ENCODE measurements around the gene UGT1A5.
"Not testable (repeated sequence)": the region's sequence is repeated elsewhere in the genome, so short reads cannot be mapped to it uniquely, and the experiment has no call there.

The UGT1A5 gene

DNA sequence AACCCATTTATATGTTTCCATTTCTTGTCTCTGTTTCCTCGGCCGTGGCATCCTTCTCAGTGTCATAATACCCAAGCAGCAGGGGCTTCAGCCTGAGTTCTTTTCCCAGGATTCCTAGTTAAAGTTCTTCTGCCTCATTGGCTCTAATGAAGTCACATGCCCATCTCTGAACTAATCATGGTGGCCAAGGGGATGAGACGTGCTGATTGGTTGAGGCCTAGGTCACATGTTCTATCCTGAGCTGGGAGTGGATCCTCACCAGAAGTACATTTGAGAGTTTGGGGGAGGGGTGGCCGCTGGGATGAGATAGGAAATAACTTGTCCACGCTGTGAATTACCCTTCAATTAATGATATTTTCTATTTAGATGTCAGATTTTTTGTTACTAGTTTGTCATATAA, 3.8 kb upstream of the UGT1A5 start:
- H3K36me3 ChIP-seq (ENCODE audit: control insufficient read depth in 5 of 5, insufficient read depth in 5 of 5, low read length in 5 of 5): no peaks in the 10 kb centered on the region
- no peak overlapping the region for H3K9ac ChIP-seq (ENCODE audit: low read length in 5 of 5)
- H3K4me3 ChIP-seq (ENCODE audit: low read depth in 1 of 5, low read length in 5 of 5): no peak overlapping the region
- H3K27ac ChIP-seq (ENCODE audit: low read depth, low read length): no peak overlapping the region
- no peaks in the 10 kb centered on the region for H3K4me1 ChIP-seq (ENCODE audit: control insufficient read depth in 5 of 5, insufficient read depth in 5 of 5, low read length in 5 of 5)
- H3K27me3 ChIP-seq (ENCODE audit: control insufficient read depth in 5 of 5, insufficient read depth in 4 of 5, low read length in 5 of 5): peaks cover 0 to 3% (median 0%) of the 10 kb centered on the region in 5 donors
- H3K9me3 ChIP-seq (ENCODE audit: control insufficient read depth in 5 of 5, low read length in 5 of 5): no peaks in the 10 kb centered on the region

DNA sequence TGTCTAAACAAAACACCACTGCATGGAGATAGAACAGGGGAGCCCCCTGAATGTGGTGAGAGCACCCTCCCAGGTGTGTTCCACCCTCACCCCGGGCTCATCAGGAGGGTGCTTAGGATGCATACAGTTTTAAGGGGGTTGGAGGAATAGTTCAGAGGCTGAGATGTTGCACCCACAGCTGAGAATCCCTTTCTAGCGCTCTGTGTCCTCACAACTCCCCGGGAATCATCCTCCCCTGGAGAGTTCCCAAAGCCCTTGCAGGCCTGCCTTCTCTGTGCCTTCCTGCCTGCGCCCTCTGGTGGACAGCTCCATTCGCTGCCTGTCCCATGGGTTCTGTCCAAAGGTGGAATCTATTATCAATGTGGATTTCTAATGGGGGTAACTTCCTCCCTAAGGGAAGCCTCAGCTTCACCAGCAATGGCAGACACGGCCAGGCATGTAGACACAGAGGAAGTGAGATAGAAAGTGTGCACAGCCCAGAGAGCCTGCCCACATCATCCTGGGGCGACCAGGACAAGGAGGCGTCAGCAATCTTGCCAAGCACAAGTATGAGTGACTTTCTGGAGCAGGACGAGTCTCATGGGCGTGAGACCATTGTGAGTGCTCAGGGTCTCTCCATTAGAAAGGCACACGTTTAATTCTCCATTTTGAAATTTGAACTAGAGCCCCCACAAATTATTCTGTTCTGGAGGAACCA, 1.2 kb upstream of the UGT1A5 start:
- Histone ChIP-seq H3K4me1 (ENCODE audit: control insufficient read depth in 5 of 5, insufficient read depth in 5 of 5, low read length in 5 of 5) (no peaks in the 10 kb centered on the region), H3K9me3 (ENCODE audit: control insufficient read depth in 5 of 5, low read length in 5 of 5) (no peaks in the 10 kb centered on the region)

DNA sequence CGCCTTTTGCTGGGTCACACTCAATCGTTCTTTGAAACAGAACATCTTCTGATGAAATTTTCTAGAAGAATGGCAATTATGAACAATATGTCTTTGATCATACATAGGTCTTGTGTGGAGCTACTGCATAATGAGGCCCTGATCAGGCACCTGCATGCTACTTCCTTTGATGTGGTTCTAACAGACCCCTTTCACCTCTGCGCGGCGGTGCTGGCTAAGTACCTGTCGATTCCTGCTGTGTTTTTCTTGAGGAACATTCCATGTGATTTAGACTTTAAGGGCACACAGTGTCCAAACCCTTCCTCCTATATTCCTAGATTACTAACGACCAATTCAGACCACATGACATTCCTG, 532 bp downstream of the UGT1A5 start:
- H3K27ac ChIP-seq (ENCODE audit: low read depth, low read length): no peak overlapping the region
- H3K36me3 ChIP-seq (ENCODE audit: control insufficient read depth in 5 of 5, insufficient read depth in 5 of 5, low read length in 5 of 5): no peaks in the 10 kb centered on the region
- H3K9me3 ChIP-seq (ENCODE audit: control insufficient read depth in 5 of 5, low read length in 5 of 5): no peaks in the 10 kb centered on the region
- no peak overlapping the region for H3K9ac ChIP-seq (ENCODE audit: low read length in 5 of 5)
- peaks cover 0 to 4% (median 2%) of the 10 kb centered on the region in 5 donors for H3K27me3 ChIP-seq (ENCODE audit: control insufficient read depth in 5 of 5, insufficient read depth in 4 of 5, low read length in 5 of 5)
- H3K4me3 ChIP-seq (ENCODE audit: low read depth in 1 of 5, low read length in 5 of 5): no peak overlapping the region
- no peaks in the 10 kb centered on the region for H3K4me1 ChIP-seq (ENCODE audit: control insufficient read depth in 5 of 5, insufficient read depth in 5 of 5, low read length in 5 of 5)

More for the DNA sequence above, 1.2 kb upstream of the UGT1A5 start:
- Histone ChIP-seq H3K36me3 (ENCODE audit: control insufficient read depth in 5 of 5, insufficient read depth in 5 of 5, low read length in 5 of 5) (no peaks in the 10 kb centered on the region), H3K9ac (ENCODE audit: low read length in 5 of 5) (no peak overlapping the region), H3K4me3 (ENCODE audit: low read depth in 1 of 5, low read length in 5 of 5) (no peak overlapping the region), H3K27ac (ENCODE audit: low read depth, low read length) (no peak overlapping the region), H3K27me3 (ENCODE audit: control insufficient read depth in 5 of 5, insufficient read depth in 4 of 5, low read length in 5 of 5) (peaks cover 0 to 3% (median 0%) of the 10 kb centered on the region in 5 donors)

DNA sequence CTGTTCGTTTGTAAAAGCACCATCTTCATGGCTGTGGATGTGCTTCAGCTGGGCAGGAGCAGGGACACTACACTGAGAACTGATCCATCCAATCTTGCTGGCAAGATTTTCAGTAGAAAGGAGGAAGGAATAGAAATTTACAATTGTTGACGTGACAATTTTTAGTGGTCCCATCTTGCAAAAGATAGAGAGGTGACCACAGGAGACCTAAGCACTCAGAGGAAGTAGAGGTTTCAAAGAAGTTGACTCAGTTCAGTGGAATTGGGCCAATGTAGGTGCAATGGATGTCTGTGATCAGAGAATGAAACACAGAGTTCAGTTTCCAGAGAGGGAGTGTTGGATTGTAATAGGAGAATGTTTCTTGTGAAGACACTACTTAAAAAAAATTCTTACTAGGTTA, 1.4 kb downstream of the UGT1A5 start:
- H3K9ac ChIP-seq (ENCODE audit: low read length in 5 of 5): no peak overlapping the region
- no peak overlapping the region for H3K4me3 ChIP-seq (ENCODE audit: low read depth in 1 of 5, low read length in 5 of 5)
- no peaks in the 10 kb centered on the region for H3K36me3 ChIP-seq (ENCODE audit: control insufficient read depth in 5 of 5, insufficient read depth in 5 of 5, low read length in 5 of 5)

DNA sequence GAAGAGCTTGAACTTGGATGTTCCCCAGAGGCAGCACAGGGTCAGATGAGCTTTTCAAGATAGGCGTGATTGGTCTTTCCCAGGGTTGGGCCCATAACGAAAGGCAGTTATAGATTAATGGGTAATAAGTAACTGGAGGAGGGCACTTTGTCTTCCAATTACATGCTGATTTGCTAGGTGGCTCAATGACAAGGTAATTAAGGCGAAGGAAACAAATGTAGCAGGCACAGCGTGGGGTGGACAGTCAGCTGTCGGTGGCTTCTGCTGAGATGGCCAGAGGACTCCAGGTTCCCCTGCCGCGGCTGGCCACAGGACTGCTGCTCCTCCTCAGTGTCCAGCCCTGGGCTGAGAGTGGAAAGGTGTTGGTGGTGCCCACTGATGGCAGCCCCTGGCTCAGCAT, 5.8 kb downstream of the UGT1A5 start, which contains the start of gene UGT1A4:
TSS of gene UGT1A4 (plus strand) at position 185 of the 400 bp plus-strand sequence. CDS start at position 270, 85 bp downstream.
- Histone ChIP-seq H3K4me3 (ENCODE audit: low read depth in 1 of 5, low read length in 5 of 5) (no peak within 1 kb of the TSS), H3K27ac (ENCODE audit: low read depth, low read length) (no peak within 1 kb of the TSS), H3K9me3 (ENCODE audit: control insufficient read depth in 5 of 5, low read length in 5 of 5) (no peaks in the 10 kb centered on the region), H3K36me3 (ENCODE audit: control insufficient read depth in 5 of 5, insufficient read depth in 5 of 5, low read length in 5 of 5) (no peaks in the 10 kb centered on the region), H3K27me3 (ENCODE audit: control insufficient read depth in 5 of 5, insufficient read depth in 4 of 5, low read length in 5 of 5) (peaks cover 0 to 4% (median 0%) of the 10 kb centered on the region in 5 donors), H3K4me1 (ENCODE audit: control insufficient read depth in 5 of 5, insufficient read depth in 5 of 5, low read length in 5 of 5) (no peaks in the 10 kb centered on the region), H3K9ac (ENCODE audit: low read length in 5 of 5) (no peak within 1 kb of the TSS)

More for the DNA sequence above, 1.4 kb downstream of the UGT1A5 start:
- Histone ChIP-seq H3K9me3 (ENCODE audit: control insufficient read depth in 5 of 5, low read length in 5 of 5) (no peaks in the 10 kb centered on the region), H3K27ac (ENCODE audit: low read depth, low read length) (no peak overlapping the region), H3K27me3 (ENCODE audit: control insufficient read depth in 5 of 5, insufficient read depth in 4 of 5, low read length in 5 of 5) (peaks cover 0 to 4% (median 2%) of the 10 kb centered on the region in 5 donors), H3K4me1 (ENCODE audit: control insufficient read depth in 5 of 5, insufficient read depth in 5 of 5, low read length in 5 of 5) (no peaks in the 10 kb centered on the region)

DNA sequence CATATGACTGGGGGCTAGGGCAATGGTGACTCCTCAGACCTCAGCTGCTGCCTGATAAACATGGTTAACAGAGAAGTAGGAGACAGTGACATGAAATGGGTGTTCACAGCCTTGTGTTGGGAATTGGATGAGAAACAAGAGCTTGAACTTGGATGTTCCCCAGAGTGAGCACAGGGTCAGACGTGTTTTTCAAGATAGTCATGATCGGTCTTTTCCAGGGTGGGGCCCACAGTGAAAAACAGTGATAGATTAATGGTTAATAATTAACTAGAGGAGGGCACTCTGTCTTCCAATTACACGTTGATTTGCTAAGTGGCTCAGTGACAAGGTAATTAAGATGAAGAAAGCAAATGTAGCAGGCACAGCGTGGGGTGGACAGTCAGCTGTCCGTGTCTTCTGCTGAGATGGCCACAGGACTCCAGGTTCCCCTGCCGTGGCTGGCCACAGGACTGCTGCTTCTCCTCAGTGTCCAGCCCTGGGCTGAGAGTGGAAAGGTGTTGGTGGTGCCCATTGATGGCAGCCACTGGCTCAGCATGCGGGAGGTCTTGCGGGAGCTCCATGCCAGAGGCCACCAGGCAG, 16.1 kb downstream of the UGT1A5 start, which contains the start of gene UGT1A3:
TSS of gene UGT1A3 (plus strand) at position 320 of the 579 bp plus-strand sequence. CDS start at position 405, 85 bp downstream.
- no peaks in the 10 kb centered on the region for H3K9me3 ChIP-seq (ENCODE audit: control insufficient read depth in 5 of 5, low read length in 5 of 5)
- no peak within 1 kb of the TSS for H3K9ac ChIP-seq (ENCODE audit: low read length in 5 of 5)
- H3K4me1 ChIP-seq (ENCODE audit: control insufficient read depth in 5 of 5, insufficient read depth in 5 of 5, low read length in 5 of 5): no peaks in the 10 kb centered on the region
- no peak within 1 kb of the TSS for H3K27ac ChIP-seq (ENCODE audit: low read depth, low read length)
- H3K4me3 ChIP-seq (ENCODE audit: low read depth in 1 of 5, low read length in 5 of 5): no peak within 1 kb of the TSS
- H3K27me3 ChIP-seq (ENCODE audit: control insufficient read depth in 5 of 5, insufficient read depth in 4 of 5, low read length in 5 of 5): peaks cover 0 to 2% (median 0%) of the 10 kb centered on the region in 5 donors
- no peaks in the 10 kb centered on the region for H3K36me3 ChIP-seq (ENCODE audit: control insufficient read depth in 5 of 5, insufficient read depth in 5 of 5, low read length in 5 of 5)

DNA sequence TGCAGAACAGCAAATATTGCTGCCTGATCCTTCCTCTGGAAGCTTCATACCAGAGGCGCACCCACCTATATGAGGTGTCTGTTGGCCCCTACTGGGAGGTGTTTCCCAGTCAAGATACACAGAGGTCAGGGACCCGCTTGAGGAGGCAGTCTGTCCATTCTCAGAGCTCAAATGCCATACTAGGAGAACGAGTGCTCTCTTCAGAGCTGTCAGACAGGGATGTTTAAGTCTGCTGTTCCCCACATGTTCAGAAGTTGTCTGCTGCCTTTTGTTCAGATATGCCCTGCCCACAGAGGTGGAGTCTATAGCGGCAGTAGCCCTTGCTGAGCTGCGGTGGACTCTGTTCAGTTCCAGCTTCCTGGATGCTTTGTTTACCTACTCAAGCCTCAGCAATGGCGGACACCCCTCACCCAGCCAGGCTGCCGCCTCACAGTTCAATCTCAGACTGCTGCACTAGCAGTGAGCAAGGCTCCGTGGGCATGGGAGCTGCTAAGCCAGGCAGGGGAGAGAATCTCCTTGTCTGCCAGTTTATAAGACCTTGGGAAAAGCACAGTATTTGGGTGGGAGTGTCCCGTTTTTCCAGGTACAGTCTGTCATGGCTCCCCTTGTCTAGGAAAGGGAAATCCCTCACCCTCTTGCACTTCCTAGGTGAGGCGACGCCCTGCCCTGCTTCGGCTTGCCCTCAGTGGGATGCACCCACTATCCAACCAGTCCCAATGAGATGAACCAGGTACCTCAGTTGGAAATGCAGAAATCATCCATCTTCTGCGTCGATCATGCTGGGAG, 24.4 kb downstream of the UGT1A5 start:
- H3K27ac ChIP-seq (ENCODE audit: low read depth, low read length); H3K27me3 ChIP-seq (ENCODE audit: control insufficient read depth in 5 of 5, insufficient read depth in 4 of 5, low read length in 5 of 5); H3K4me1 ChIP-seq (ENCODE audit: control insufficient read depth in 5 of 5, insufficient read depth in 5 of 5, low read length in 5 of 5); H3K4me3 ChIP-seq (ENCODE audit: low read depth in 1 of 5, low read length in 5 of 5); H3K9me3 ChIP-seq (ENCODE audit: control insufficient read depth in 5 of 5, low read length in 5 of 5); H3K9ac ChIP-seq (ENCODE audit: low read length in 5 of 5); H3K36me3 ChIP-seq (ENCODE audit: control insufficient read depth in 5 of 5, insufficient read depth in 5 of 5, low read length in 5 of 5): not testable (repeated sequence)

DNA sequence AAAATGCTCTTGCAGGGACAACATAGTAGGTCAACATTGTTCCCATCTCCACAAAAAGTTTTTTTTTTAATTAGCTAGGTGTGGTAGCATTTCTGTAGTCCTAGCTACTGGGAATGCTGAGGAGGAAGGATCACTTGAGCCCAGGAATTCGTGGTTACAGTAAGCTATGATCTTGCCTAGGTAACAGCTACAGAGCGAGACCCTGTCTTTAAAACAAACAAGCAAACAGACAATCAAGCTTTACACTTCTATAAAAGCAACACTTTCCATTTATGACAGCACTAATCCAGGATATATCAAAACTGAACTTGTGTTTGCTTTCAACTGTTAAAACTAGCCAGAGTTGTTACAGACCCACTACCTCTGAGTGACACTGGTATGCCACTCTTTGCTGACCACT, 28.2 kb downstream of the UGT1A5 start:
- no peaks in the 10 kb centered on the region for H3K4me1 ChIP-seq (ENCODE audit: control insufficient read depth in 5 of 5, insufficient read depth in 5 of 5, low read length in 5 of 5)
- peaks cover 0 to 2% (median 0%) of the 10 kb centered on the region in 5 donors for H3K9me3 ChIP-seq (ENCODE audit: control insufficient read depth in 5 of 5, low read length in 5 of 5)
- H3K36me3 ChIP-seq (ENCODE audit: control insufficient read depth in 5 of 5, insufficient read depth in 5 of 5, low read length in 5 of 5): no peaks in the 10 kb centered on the region
- no peak overlapping the region for H3K4me3 ChIP-seq (ENCODE audit: low read depth in 1 of 5, low read length in 5 of 5)
- no peak overlapping the region for H3K27ac ChIP-seq (ENCODE audit: low read depth, low read length)
- no peak overlapping the region for H3K9ac ChIP-seq (ENCODE audit: low read length in 5 of 5)
- peaks cover 0 to 4% (median 0%) of the 10 kb centered on the region in 5 donors for H3K27me3 ChIP-seq (ENCODE audit: control insufficient read depth in 5 of 5, insufficient read depth in 4 of 5, low read length in 5 of 5)

DNA sequence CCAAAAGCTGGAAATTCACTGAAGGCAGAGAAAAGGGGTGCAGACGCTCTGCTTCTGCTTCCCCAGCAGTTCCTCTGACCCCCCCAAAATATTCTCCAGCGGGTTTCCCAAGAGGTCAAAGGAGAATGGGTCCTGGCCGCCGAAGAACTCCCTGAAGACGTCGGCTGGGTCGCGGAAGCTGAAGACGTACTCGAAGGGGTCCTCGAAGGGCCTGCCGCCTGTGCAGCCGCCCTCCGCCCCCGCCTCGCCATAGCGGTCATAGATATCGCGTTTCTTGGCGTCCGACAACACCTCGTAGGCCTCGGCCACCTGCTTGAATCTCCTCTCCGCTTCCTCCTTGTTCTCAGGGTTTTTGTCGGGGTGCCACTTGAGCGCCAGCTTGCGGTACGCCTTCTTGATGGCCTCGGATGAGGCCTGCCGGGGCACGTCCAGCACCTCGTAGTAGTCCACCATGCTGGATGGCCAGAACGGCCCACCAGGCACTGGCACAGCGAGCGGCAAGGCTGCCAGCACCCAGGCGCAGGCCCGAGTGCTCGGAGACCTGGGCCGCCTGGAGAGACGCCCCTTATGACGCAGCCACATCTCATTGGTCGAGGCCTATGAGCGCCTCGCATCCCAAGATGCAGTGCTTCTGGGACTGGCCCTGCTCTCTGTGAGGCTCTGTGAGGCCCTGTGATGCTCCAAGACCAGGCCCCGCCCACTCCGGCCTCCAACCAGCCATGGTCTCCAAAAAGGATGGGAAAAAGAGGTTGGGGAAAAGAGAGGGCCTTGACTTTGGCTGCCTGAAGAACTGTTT, 31.0 kb downstream of the UGT1A5 start:
- Histone ChIP-seq H3K9me3 (ENCODE audit: control insufficient read depth in 5 of 5, low read length in 5 of 5) (peaks cover 0 to 2% (median 0%) of the 10 kb centered on the region in 5 donors), H3K4me3 (ENCODE audit: low read depth in 1 of 5, low read length in 5 of 5) (no peak overlapping the region), H3K27me3 (ENCODE audit: control insufficient read depth in 5 of 5, insufficient read depth in 4 of 5, low read length in 5 of 5) (peaks cover 0 to 2% (median 0%) of the 10 kb centered on the region in 5 donors), H3K9ac (ENCODE audit: low read length in 5 of 5) (no peak overlapping the region), H3K36me3 (ENCODE audit: control insufficient read depth in 5 of 5, insufficient read depth in 5 of 5, low read length in 5 of 5) (no peaks in the 10 kb centered on the region), H3K27ac (ENCODE audit: low read depth, low read length) (no peak overlapping the region), H3K4me1 (ENCODE audit: control insufficient read depth in 5 of 5, insufficient read depth in 5 of 5, low read length in 5 of 5) (no peaks in the 10 kb centered on the region)
